ENCODE results near the gene CR2.

Gene CR2

DNA sequence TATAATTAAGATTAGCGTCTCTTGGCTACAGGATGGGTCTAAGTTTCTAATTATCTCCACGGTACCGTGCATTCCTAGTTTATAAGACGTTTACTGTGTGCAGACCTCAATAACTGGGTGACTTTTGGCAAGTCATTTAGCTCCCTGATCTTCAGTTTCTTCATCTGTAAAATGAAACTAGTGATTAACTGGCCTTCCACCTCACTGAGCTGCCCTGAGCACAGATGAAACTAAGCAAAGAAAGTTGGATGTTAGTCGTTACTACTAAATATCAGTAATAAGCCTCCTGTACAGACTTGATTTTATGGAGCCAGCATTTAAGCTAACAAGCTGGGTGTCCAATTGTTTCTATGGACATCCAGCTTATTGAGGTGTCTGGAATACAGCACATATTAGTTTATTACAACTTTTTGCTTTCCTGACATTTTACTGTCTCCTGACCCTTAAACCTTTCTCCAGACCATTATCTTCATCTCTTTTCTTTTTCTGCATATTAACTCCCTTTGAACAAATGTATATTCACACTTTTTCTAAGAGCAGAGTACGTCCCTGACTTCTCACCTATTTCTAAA, 1.1 kb downstream of the CR2 start:
- TF ChIP-seq, protein P1, sequence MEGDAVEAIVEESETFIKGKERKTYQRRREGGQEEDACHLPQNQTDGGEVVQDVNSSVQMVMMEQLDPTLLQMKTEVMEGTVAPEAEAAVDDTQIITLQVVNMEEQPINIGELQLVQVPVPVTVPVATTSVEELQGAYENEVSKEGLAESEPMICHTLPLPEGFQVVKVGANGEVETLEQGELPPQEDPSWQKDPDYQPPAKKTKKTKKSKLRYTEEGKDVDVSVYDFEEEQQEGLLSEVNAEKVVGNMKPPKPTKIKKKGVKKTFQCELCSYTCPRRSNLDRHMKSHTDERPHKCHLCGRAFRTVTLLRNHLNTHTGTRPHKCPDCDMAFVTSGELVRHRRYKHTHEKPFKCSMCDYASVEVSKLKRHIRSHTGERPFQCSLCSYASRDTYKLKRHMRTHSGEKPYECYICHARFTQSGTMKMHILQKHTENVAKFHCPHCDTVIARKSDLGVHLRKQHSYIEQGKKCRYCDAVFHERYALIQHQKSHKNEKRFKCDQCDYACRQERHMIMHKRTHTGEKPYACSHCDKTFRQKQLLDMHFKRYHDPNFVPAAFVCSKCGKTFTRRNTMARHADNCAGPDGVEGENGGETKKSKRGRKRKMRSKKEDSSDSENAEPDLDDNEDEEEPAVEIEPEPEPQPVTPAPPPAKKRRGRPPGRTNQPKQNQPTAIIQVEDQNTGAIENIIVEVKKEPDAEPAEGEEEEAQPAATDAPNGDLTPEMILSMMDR (IDR thresholded peaks at IDR 0.05; ENCODE audit: low read depth, low read length) = no peak
- TF ChIP-seq MYC (IDR thresholded peaks at IDR 0.05; ENCODE audit: low read depth, low read length) = no peak
- TF ChIP-seq, protein P2, sequence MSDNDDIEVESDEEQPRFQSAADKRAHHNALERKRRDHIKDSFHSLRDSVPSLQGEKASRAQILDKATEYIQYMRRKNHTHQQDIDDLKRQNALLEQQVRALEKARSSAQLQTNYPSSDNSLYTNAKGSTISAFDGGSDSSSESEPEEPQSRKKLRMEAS (IDR thresholded peaks at IDR 0.05; ENCODE audit: low read depth, low read length) = no peak
- TF ChIP-seq POLR2A (IDR thresholded peaks at IDR 0.05; ENCODE audit: extremely low read depth, insufficient read length) = no peak
- no peak overlapping the region for H3K4me3 ChIP-seq (ENCODE audit: low read depth, low read length)
- DNase-seq (ENCODE audit: low read depth) = no peak

GRCh38 chr1:207458414-207458813, 4.3 kb downstream of the CR2 start:
- DNase-seq (ENCODE audit: low read depth) = no peak
- TF ChIP-seq, protein P1 (IDR thresholded peaks at IDR 0.05; ENCODE audit: low read depth, low read length) = no peak
- no peak for TF ChIP-seq POLR2A (IDR thresholded peaks at IDR 0.05; ENCODE audit: extremely low read depth, insufficient read length)
- TF ChIP-seq, protein P2 (IDR thresholded peaks at IDR 0.05; ENCODE audit: low read depth, low read length) = no peak
- no peak for TF ChIP-seq MYC (IDR thresholded peaks at IDR 0.05; ENCODE audit: low read depth, low read length)

GRCh38 chr1:207459008-207459407, 4.9 kb downstream of the CR2 start:
- DNase-seq (ENCODE audit: low read depth) = no peak
- TF ChIP-seq POLR2A (IDR thresholded peaks at IDR 0.05; ENCODE audit: extremely low read depth, insufficient read length) = no peak
- TF ChIP-seq, protein P1 (IDR thresholded peaks at IDR 0.05; ENCODE audit: low read depth, low read length) = no peak
- TF ChIP-seq MYC (IDR thresholded peaks at IDR 0.05; ENCODE audit: low read depth, low read length) = no peak
- TF ChIP-seq, protein P2 (IDR thresholded peaks at IDR 0.05; ENCODE audit: low read depth, low read length) = no peak
- no peak overlapping the region for H3K4me3 ChIP-seq (ENCODE audit: low read depth, low read length)

More at GRCh38 chr1:207458414-207458813, 4.3 kb downstream of the CR2 start:
- no peak overlapping the region for H3K4me3 ChIP-seq (ENCODE audit: low read depth, low read length)

GRCh38 chr1:207461649-207462048, 7.5 kb downstream of the CR2 start:
- TF ChIP-seq MYC (IDR thresholded peaks at IDR 0.05; ENCODE audit: low read depth, low read length) (no peak), POLR2A (IDR thresholded peaks at IDR 0.05; ENCODE audit: extremely low read depth, insufficient read length) (no peak)
- TF ChIP-seq, protein P2 (IDR thresholded peaks at IDR 0.05; ENCODE audit: low read depth, low read length) = no peak
- TF ChIP-seq, protein P1 (IDR thresholded peaks at IDR 0.05; ENCODE audit: low read depth, low read length) = no peak

GRCh38 chr1:207462535-207462934, 8.4 kb downstream of the CR2 start:
- no peak for DNase-seq (ENCODE audit: low read depth)
- TF ChIP-seq POLR2A (IDR thresholded peaks at IDR 0.05; ENCODE audit: extremely low read depth, insufficient read length) (no peak), MYC (IDR thresholded peaks at IDR 0.05; ENCODE audit: low read depth, low read length) (no peak)
- TF ChIP-seq, protein P2 (IDR thresholded peaks at IDR 0.05; ENCODE audit: low read depth, low read length) = no peak
- TF ChIP-seq, protein P1 (IDR thresholded peaks at IDR 0.05; ENCODE audit: low read depth, low read length) = no peak
- no peak overlapping the region for H3K4me3 ChIP-seq (ENCODE audit: low read depth, low read length)

More at GRCh38 chr1:207461649-207462048, 7.5 kb downstream of the CR2 start:
- DNase-seq (ENCODE audit: low read depth) = no peak
- no peak overlapping the region for H3K4me3 ChIP-seq (ENCODE audit: low read depth, low read length)

Data from NB4 (cell line).